RWPE1 (cell line): ENCODE data around the gene MTX1.

Source experiments
- CTCF ChIA-PET: fragments of 350-600 bp; sonication (Branson Sonifier 250); formaldehyde crosslinking; extraction: SDS; loops from one replicate; lab custom pipeline; 2021; lab: Yijun Ruan, JAX
- POLR2A ChIA-PET: fragments of 400-600 bp; formaldehyde crosslinking; extraction: SDS; loops from one replicate; lab custom pipeline; 2020; ENCODE audit warnings: antibody characterized with exemption; ENCODE audit not compliant: low non-redundant PET; lab: Yijun Ruan, JAX
- DNase-seq: peaks from one replicate; pipeline ENCODE4 v3.0.0; 2012; ENCODE audit warnings: low spot score
- H3K27ac ChIP-seq: fragments of 450-650 bp; 2 replicates; pipeline ENCODE4 v1.5.1; 2017
- CTCF ChIP-seq: fragments of 450-650 bp; conservative IDR thresholded peaks from 2 replicates; pipeline ENCODE4 v1.5.1; 2017; ENCODE audit warnings: low read depth, mild to moderate bottlenecking

The MTX1 gene

GRCh38 chr1:155174324-155175280 is 33.9 kb upstream of the MTX1 start:
- ChIA-PET POLR2A (no interaction called here), CTCF (interaction anchor here (0.7 to 2.7 kb wide), 5 partner anchors 19 to 173 kb away, joined by 3 to 25 read pairs (median 3); no protein-coding TSS in a partner anchor)
- DNase-seq = no peak
- TF ChIP-seq CTCF = no peak
- peak overlapping the region; percentile 87 for H3K27ac ChIP-seq

GRCh38 chr1:155175281-155175926 is 33.1 kb upstream of the MTX1 start:
- no peak for TF ChIP-seq CTCF
- POLR2A ChIA-PET = no interaction called here
- DNase-seq = no peak
- CTCF ChIA-PET = interaction anchor here (0.9 to 2.7 kb wide), 3 partner anchors 18 to 84 kb away, joined by 3 to 25 read pairs (median 3); no protein-coding TSS in a partner anchor
- H3K27ac ChIP-seq = peak overlapping the region; percentile 87

DNA sequence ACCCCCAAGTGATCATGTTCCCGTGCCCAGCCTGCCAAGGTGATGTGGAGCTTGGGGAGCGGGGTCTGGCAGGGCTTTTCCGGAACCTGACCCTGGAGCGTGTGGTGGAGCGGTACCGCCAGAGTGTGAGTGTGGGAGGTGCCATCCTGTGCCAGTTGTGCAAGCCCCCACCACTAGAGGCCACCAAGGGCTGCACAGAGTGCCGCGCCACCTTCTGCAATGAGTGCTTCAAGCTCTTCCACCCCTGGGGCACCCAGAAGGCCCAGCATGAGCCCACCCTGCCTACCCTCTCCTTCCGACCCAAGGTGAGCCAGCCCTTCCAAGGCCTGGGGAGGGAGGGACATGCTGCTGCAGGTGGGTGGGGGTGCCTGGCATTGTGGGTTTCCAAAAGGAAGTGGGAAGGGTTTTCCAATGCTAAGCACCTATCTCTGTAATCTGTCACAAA is 32.5 kb upstream of the MTX1 start:
- POLR2A ChIA-PET = no interaction called here
- CTCF ChIA-PET = interaction anchor here (0.6 to 2.7 kb wide), 2 partner anchors 9 to 18 kb away, joined by 3 to 25 read pairs; no protein-coding TSS in a partner anchor
- no peak for DNase-seq
- H3K27ac ChIP-seq = peak overlapping the region; percentile 87
- no peak for TF ChIP-seq CTCF

DNA sequence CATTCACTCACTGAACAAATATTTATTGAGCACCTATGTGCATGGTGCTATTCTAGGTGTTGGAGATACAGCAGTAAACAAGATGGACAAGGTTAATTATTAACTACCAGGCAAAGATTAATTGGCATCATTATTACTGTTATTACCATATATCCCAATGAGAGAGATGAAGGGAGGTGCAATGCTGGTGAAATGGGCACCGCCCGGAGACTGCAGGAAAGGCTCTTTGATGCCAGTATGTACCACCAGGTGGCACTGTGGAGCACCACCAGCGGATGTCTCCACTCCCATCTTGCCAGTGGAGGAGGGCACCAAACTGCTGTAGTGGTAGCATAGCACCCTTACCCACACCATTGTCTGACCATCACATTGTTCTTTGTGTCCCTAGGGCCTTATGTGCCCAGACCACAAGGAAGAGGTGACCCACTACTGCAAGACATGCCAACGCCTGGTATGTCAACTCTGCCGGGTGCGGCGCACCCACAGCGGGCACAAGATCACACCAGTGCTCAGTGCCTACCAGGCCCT is 31.9 kb upstream of the MTX1 start:
- peak overlapping the region; percentile 87 for H3K27ac ChIP-seq
- CTCF ChIA-PET = interaction anchor here (0.6 to 2.7 kb wide), 7 partner anchors 9 to 88 kb away, joined by 3 to 25 read pairs (median 5); no protein-coding TSS in a partner anchor
- TF ChIP-seq CTCF = peak; percentile 91
- POLR2A ChIA-PET = interaction anchor here (0.5 kb wide), 1 partner anchor 204 kb away, joined by 3 read pairs; no protein-coding TSS in a partner anchor
- DNase-seq = peak; percentile 89

GRCh38 chr1:155177192-155177917 is 31.1 kb upstream of the MTX1 start:
- CTCF ChIA-PET = interaction anchor here (0.6 to 1.3 kb wide), 8 partner anchors 9 to 1231 kb away, joined by 3 to 24 read pairs (median 4); no protein-coding TSS in a partner anchor
- H3K27ac ChIP-seq = peak overlapping the region; percentile 87
- POLR2A ChIA-PET = interaction anchor here (0.5 to 0.8 kb wide), 2 partner anchors 17 to 205 kb away, joined by 3 to 5 read pairs; no protein-coding TSS in a partner anchor
- TF ChIP-seq CTCF = no peak
- peak; percentile 76 for DNase-seq
